Measurements from ENCODE around the gene OR51V1. TPM values are rescaled to one million over a fixed set of nuclear protein-coding genes. Genes with fewer than 3 reads are reported as not detected.

The OR51V1 gene
- total RNA-seq, 1 experiment from 2014 or later: not detected

GRCh38 chr11:5153574-5154431 is 46.7 kb downstream of the OR51V1 start (continued):
- TF ChIP-seq AR (CRISPR knock-in tag; IDR thresholded peaks at IDR 0.05) (no peak), USF2 (CRISPR knock-in tag; IDR thresholded peaks at IDR 0.05) (no peak), SMAD3 (CRISPR knock-in tag; IDR thresholded peaks at IDR 0.05; ENCODE audit: borderline replicate concordance) (no peak), TP53 (CRISPR knock-in tag; IDR thresholded peaks at IDR 0.05) (no peak), ZNF423 (CRISPR knock-in tag; IDR thresholded peaks at IDR 0.05) (no peak), ZNF281 (CRISPR knock-in tag; IDR thresholded peaks at IDR 0.05) (no peak), CREM (CRISPR knock-in tag; IDR thresholded peaks at IDR 0.05) (no peak), RORB (CRISPR knock-in tag; IDR thresholded peaks at IDR 0.05) (no peak), SOX15 (CRISPR knock-in tag; IDR thresholded peaks at IDR 0.05) (no peak), RELA (CRISPR knock-in tag; IDR thresholded peaks at IDR 0.05; ENCODE audit: borderline replicate concordance) (no peak)

- Mint-ChIP-seq H3K4me3 (no peak overlapping the region), H3K4me1 (peaks cover 18% of the 10 kb centered on the region), H3K27me3 (ENCODE audit: low read depth) (no peaks in the 10 kb centered on the region), H3K9me3 (no peaks in the 10 kb centered on the region), H3K27ac (no peak overlapping the region), H3K36me3 (no peaks in the 10 kb centered on the region)
- no peak for ATAC-seq
- CTCF ChIA-PET: no interaction called here
- no peak for DNase-seq (ENCODE audit: low spot score)
- POLR2A ChIA-PET: no interaction called here
- TF ChIP-seq E2F1 (CRISPR knock-in tag; IDR thresholded peaks at IDR 0.05) (no peak), ZBTB43 (CRISPR knock-in tag; IDR thresholded peaks at IDR 0.05) (no peak), ZNF138 (CRISPR knock-in tag; conservative IDR thresholded peaks at IDR 0.05) (no peak), CBFB (CRISPR knock-in tag; IDR thresholded peaks at IDR 0.05; ENCODE audit: low read depth) (no peak)
Measured at GRCh38 chr11:5151713-5152153, 48.7 kb downstream of the OR51V1 start.

Other genes with a start within 250 kb of the OR51V1 start
- gene OR51A2, start 245.0 kb downstream of the OR51V1 start, total RNA-seq (2021): not detected in 3 replicates
- not detected in 3 replicates for gene OR51L1, start 205.8 kb downstream of the OR51V1 start, total RNA-seq (2021)
- gene OR52J3, start 154.2 kb downstream of the OR51V1 start, total RNA-seq (2021): not detected in 3 replicates
- not detected in 3 replicates for gene OR52E2, start 141.1 kb downstream of the OR51V1 start, total RNA-seq (2021)
- not detected in 3 replicates for gene OR52E1, start 131.1 kb downstream of the OR51V1 start, total RNA-seq (2021)
- gene OR52A5, start 62.3 kb downstream of the OR51V1 start, total RNA-seq (2021): 0.07 to 0.11 TPM in 2 of 3 replicates, not detected in the other
- gene OR52A1, start 45.9 kb downstream of the OR51V1 start, total RNA-seq (2021): 3.7 to 5.4 TPM (median 4.4 TPM) in 3 replicates
- 0.34 TPM in 1 of 3 replicates, not detected in the others for gene HBB, start 26.4 kb upstream of the OR51V1 start, total RNA-seq (2021)
- not detected in 3 replicates for gene HBD, start 33.8 kb upstream of the OR51V1 start, total RNA-seq (2021)
- 1.5 to 3.4 TPM (median 2.7 TPM) in 3 replicates for gene HBG1, start 49.2 kb upstream of the OR51V1 start, total RNA-seq (2021)
- gene HBG2, start 54.1 kb upstream of the OR51V1 start, total RNA-seq (2021): 5.1 to 8.7 TPM (median 6.5 TPM) in 3 replicates
- 1.5 to 3.1 TPM (median 1.7 TPM) in 3 replicates for gene HBE1, start 69.3 kb upstream of the OR51V1 start, total RNA-seq (2021)
- gene OR51B4, start 101.3 kb upstream of the OR51V1 start, total RNA-seq (2021): not detected in 3 replicates
- not detected in 3 replicates for gene OR51B2, start 123.6 kb upstream of the OR51V1 start, total RNA-seq (2021)
- 0.26 to 0.37 TPM in 2 of 3 replicates, not detected in the other for gene OR51B5, start 142.8 kb upstream of the OR51V1 start, total RNA-seq (2021)
- gene OR51B6, start 150.8 kb upstream of the OR51V1 start, total RNA-seq (2021): not detected in 3 replicates
- gene OR51M1, start 183.1 kb upstream of the OR51V1 start, total RNA-seq (2021): 0.05 TPM in 1 of 3 replicates, not detected in the others
- gene OR51Q1, start 221.4 kb upstream of the OR51V1 start, total RNA-seq (2021): not detected in 3 replicates
- not detected in 3 replicates for gene OR51I1, start 240.8 kb upstream of the OR51V1 start, total RNA-seq (2021)
- not detected in 3 replicates for gene OR51I2, start 248.6 kb upstream of the OR51V1 start, total RNA-seq (2021)

Measured in WTC11 (cell line).